Effector memory CD4-positive, alpha-beta T cell (primary cell): ENCODE data around the gene PPTC7.
A peak's percentile ranks its signal among the peaks of the same experiment; 100 is the strongest.

ENCODE experiments used
- DNase-seq, 3 donors: peaks; one replicate each; pipeline ENCODE4 v3.0.0-alpha.2; 2020
- H3K27ac ChIP-seq: 2 replicates; pipeline ENCODE4 v1.7.0; 2013; ENCODE audit warnings: mild to moderate bottlenecking, low read length, moderate library complexity; ENCODE audit not compliant: insufficient read depth, poor library complexity, severe bottlenecking
- H3K27me3 ChIP-seq: replicated peaks from 2 replicates; pipeline ENCODE4 v1.7.0; 2013; ENCODE audit warnings: mild to moderate bottlenecking, low read length; ENCODE audit not compliant: insufficient read depth, control insufficient read depth, poor library complexity, severe bottlenecking
- H3K36me3 ChIP-seq: 2 replicates; pipeline ENCODE4 v1.7.0; 2013; ENCODE audit warnings: mild to moderate bottlenecking, low read length, moderate library complexity; ENCODE audit not compliant: control insufficient read depth, insufficient read depth
- H3K4me1 ChIP-seq: 2 replicates; pipeline ENCODE4 v1.7.0; 2013; ENCODE audit warnings: low read length, mild to moderate bottlenecking; ENCODE audit not compliant: control insufficient read depth, insufficient read depth, poor library complexity, severe bottlenecking
- H3K4me3 ChIP-seq: 2 replicates; pipeline ENCODE4 v1.7.0; 2013; ENCODE audit warnings: low read length, low read depth, mild to moderate bottlenecking; ENCODE audit not compliant: insufficient read depth, poor library complexity, severe bottlenecking
- H3K9me3 ChIP-seq: 2 replicates; pipeline ENCODE4 v1.7.0; 2013; ENCODE audit warnings: mild to moderate bottlenecking, low read length, moderate library complexity; ENCODE audit not compliant: control insufficient read depth

The PPTC7 gene

GRCh38 chr12:110514363-110514762 lies 68.8 kb downstream of the PPTC7 start:
- H3K4me1 ChIP-seq, result no peaks in the 10 kb centered on the region
- no peak for DNase-seq
- no peaks in the 10 kb centered on the region for H3K36me3 ChIP-seq
- H3K4me3 ChIP-seq, result no peak overlapping the region
- H3K27me3 ChIP-seq, result no peaks in the 10 kb centered on the region
- H3K9me3 ChIP-seq, result no peaks in the 10 kb centered on the region
- H3K27ac ChIP-seq, result no peak overlapping the region

- no peak overlapping the region for H3K27ac ChIP-seq
- H3K9me3 ChIP-seq, result no peaks in the 10 kb centered on the region
- no peak for DNase-seq
- H3K27me3 ChIP-seq, result no peaks in the 10 kb centered on the region
- no peaks in the 10 kb centered on the region for H3K36me3 ChIP-seq
- no peaks in the 10 kb centered on the region for H3K4me1 ChIP-seq
- H3K4me3 ChIP-seq, result no peak overlapping the region
Measured at GRCh38 chr12:110513842-110514241, 69.3 kb downstream of the PPTC7 start.

- Histone ChIP-seq H3K4me3 (no peak overlapping the region), H3K36me3 (no peaks in the 10 kb centered on the region), H3K4me1 (no peaks in the 10 kb centered on the region), H3K27me3 (no peaks in the 10 kb centered on the region), H3K27ac (no peak overlapping the region), H3K9me3 (no peaks in the 10 kb centered on the region)
- DNase-seq, result no peak
Measured at GRCh38 chr12:110508071-110508586, 75.0 kb downstream of the PPTC7 start.

- no peaks in the 10 kb centered on the region for H3K9me3 ChIP-seq
- no peak overlapping the region for H3K4me3 ChIP-seq
- no peaks in the 10 kb centered on the region for H3K27me3 ChIP-seq
- DNase-seq, result no peak
- H3K36me3 ChIP-seq, result no peaks in the 10 kb centered on the region
- peaks cover 10% of the 10 kb centered on the region for H3K4me1 ChIP-seq
- H3K27ac ChIP-seq, result no peak overlapping the region
Measured at GRCh38 chr12:110505332-110505731, 77.8 kb downstream of the PPTC7 start.

GRCh38 chr12:110503432-110503831 lies 79.7 kb downstream of the PPTC7 start:
- H3K9me3 ChIP-seq, result no peaks in the 10 kb centered on the region
- no peak overlapping the region for H3K27ac ChIP-seq
- H3K36me3 ChIP-seq, result no peaks in the 10 kb centered on the region
- H3K4me3 ChIP-seq, result no peak overlapping the region
- H3K27me3 ChIP-seq, result no peaks in the 10 kb centered on the region
- H3K4me1 ChIP-seq, result peaks cover 10% of the 10 kb centered on the region
- DNase-seq, result no peak

GRCh38 chr12:110501752-110502738 lies 81.1 kb downstream of the PPTC7 start, which contains the start of the genes RAD9B and VPS29:
TSS of gene RAD9B (plus strand) at chr12:110502331. CDS start at chr12:110502338, 7 bp downstream.
TSS of gene VPS29 (minus strand) at chr12:110502111. CDS start at chr12:110502051, 60 bp downstream.
- H3K4me1 ChIP-seq, result peaks cover 10% of the 10 kb centered on the region
- H3K9me3 ChIP-seq, result no peaks in the 10 kb centered on the region
- peak within 1 kb of the TSS; percentile 83 for H3K4me3 ChIP-seq
- peak within 1 kb of the TSS; percentile 90 for H3K27ac ChIP-seq
- H3K36me3 ChIP-seq, result no peaks in the 10 kb centered on the region
- no peaks in the 10 kb centered on the region for H3K27me3 ChIP-seq
- DNase-seq, result peak; percentile 98 to 99 (median 99)

- no peaks in the 10 kb centered on the region for H3K36me3 ChIP-seq
- DNase-seq, result no peak
- H3K9me3 ChIP-seq, result no peaks in the 10 kb centered on the region
- H3K27me3 ChIP-seq, result no peaks in the 10 kb centered on the region
- peak overlapping the region; percentile 83 for H3K4me3 ChIP-seq
- H3K27ac ChIP-seq, result peak overlapping the region; percentile 90
- H3K4me1 ChIP-seq, result peaks cover 10% of the 10 kb centered on the region
Measured at GRCh38 chr12:110501399-110501751, 81.7 kb downstream of the PPTC7 start.

GRCh38 chr12:110498984-110499706 lies 84.0 kb downstream of the PPTC7 start:
- Histone ChIP-seq H3K4me3 (no peak overlapping the region), H3K27me3 (no peaks in the 10 kb centered on the region), H3K4me1 (peaks cover 10% of the 10 kb centered on the region), H3K9me3 (no peaks in the 10 kb centered on the region), H3K27ac (no peak overlapping the region), H3K36me3 (peaks cover 9% of the 10 kb centered on the region)
- no peak for DNase-seq
